Effector CD4-positive, alpha-beta T cell (primary cell): ENCODE results near the gene SCNN1A.
"Not testable (repeated sequence)": the region's sequence is repeated elsewhere in the genome, so short reads cannot be mapped to it uniquely, and the experiment has no call there.

ENCODE experiments used
- DNase-seq: peaks from one replicate; pipeline ENCODE4 v3.0.0-alpha.2; 2020

SCNN1A gene

GRCh38 chr12:6346235-6346832 lies 29.0 kb downstream of the SCNN1A start:
- DNase-seq: no peak

- DNase-seq: peak; percentile 30
These were observed 29.9 kb downstream of the SCNN1A start for GRCh38 chr12:6345319-6346091.

GRCh38 chr12:6344101-6344660 lies 31.2 kb downstream of the SCNN1A start:
- DNase-seq: not testable (repeated sequence)

- no peak for DNase-seq
These were observed 31.8 kb downstream of the SCNN1A start for GRCh38 chr12:6343518-6343917.

GRCh38 chr12:6342140-6342889 lies 33.0 kb downstream of the SCNN1A start:
- DNase-seq: no peak

- DNase-seq: no peak
These were observed 33.8 kb downstream of the SCNN1A start, which contains the start of gene TNFRSF1A for GRCh38 chr12:6341417-6342139. TNFRSF1A (minus strand) TSS chr12:6342076; CDS start chr12:6341814, 262 bp downstream.

GRCh38 chr12:6340745-6341416 lies 34.5 kb downstream of the SCNN1A start:
- DNase-seq: no peak

- no peak for DNase-seq
These were observed 35.2 kb downstream of the SCNN1A start for GRCh38 chr12:6340032-6340638.

- DNase-seq: no peak
These were observed 36.4 kb downstream of the SCNN1A start for GRCh38 chr12:6338955-6339354.

- not testable (repeated sequence) for DNase-seq
These were observed 36.8 kb downstream of the SCNN1A start for GRCh38 chr12:6338536-6338935.

GRCh38 chr12:6337958-6338433 lies 37.4 kb downstream of the SCNN1A start:
- no peak for DNase-seq

GRCh38 chr12:6336889-6337853 lies 38.2 kb downstream of the SCNN1A start:
- DNase-seq: peak; percentile 55

GRCh38 chr12:6336079-6336888 lies 39.1 kb downstream of the SCNN1A start:
- DNase-seq: peak; percentile 27

GRCh38 chr12:6335451-6336078 lies 39.8 kb downstream of the SCNN1A start:
- DNase-seq: peak; percentile 77

- no peak for DNase-seq
These were observed 40.4 kb downstream of the SCNN1A start for GRCh38 chr12:6334940-6335450.

- DNase-seq: no peak
These were observed 41.0 kb downstream of the SCNN1A start for GRCh38 chr12:6334359-6334758.

GRCh38 chr12:6333566-6333965 lies 41.8 kb downstream of the SCNN1A start:
- no peak for DNase-seq

GRCh38 chr12:6333029-6333428 lies 42.3 kb downstream of the SCNN1A start:
- no peak for DNase-seq
